Stimulated activated CD4-positive, alpha-beta T cell treated with anti-CD3 and anti-CD28 coated beads, TNF-alpha, amount 100 ng/mL, for 4 hours (primary cell): ENCODE data around the gene PFN4.
"Not testable (repeated sequence)": the region's sequence is repeated elsewhere in the genome, so short reads cannot be mapped to it uniquely, and the experiment has no call there.

Experiments
- DNase-seq, 3 experiments: peaks; one replicate each; pipeline ENCODE4 v3.0.0-alpha.2; 2020; ENCODE audit warnings: low read depth in 3 of 3

PFN4 gene, protein sequence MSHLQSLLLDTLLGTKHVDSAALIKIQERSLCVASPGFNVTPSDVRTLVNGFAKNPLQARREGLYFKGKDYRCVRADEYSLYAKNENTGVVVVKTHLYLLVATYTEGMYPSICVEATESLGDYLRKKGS

DNA sequence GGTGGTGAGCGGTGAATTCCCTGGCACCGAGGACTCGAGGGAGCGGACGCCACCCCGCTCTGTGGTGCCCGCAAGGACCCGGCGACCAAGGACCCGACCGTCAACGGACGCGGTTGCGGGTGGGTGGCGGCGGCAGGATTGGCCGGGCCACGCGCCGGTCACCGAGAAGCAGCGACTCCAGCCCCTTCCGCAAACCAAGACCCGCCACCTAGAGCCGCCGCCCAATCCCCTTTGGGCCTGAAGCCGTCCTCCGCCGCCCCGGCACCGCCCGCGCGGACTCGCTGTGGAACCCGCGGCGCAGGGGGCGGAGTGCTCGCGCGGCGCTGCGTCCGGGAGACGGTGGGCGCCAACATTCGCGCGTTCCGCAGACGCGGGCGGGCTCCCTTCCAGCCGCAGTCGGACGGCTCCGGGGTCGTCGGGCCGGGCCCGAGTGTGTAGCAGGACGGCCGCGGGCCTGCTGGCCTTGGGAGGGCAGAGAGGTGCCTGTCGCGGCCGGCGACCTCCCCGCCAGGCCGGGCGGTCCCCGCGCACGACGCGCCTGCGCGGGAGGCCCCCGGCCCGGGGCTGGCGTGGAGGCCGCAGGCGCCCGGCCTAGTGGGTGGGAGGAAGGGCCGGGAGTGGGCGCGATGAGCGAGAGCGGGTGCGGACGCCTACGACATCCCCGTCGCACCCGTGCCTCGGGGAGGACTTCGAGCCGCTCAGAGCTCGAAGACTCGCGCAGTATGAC is at the start of gene PFN4, which contains the start of gene FAM228B:
TSS of gene PFN4 (minus strand) at position 140 of the 727 bp plus-strand sequence. CDS start 799 bp downstream, outside the sequence.
TSS of gene FAM228B (plus strand) at position 275 of the 727 bp plus-strand sequence. CDS start 893 bp downstream, outside the sequence.
- peak; percentile 24 to 32 (median 25) for DNase-seq

DNA sequence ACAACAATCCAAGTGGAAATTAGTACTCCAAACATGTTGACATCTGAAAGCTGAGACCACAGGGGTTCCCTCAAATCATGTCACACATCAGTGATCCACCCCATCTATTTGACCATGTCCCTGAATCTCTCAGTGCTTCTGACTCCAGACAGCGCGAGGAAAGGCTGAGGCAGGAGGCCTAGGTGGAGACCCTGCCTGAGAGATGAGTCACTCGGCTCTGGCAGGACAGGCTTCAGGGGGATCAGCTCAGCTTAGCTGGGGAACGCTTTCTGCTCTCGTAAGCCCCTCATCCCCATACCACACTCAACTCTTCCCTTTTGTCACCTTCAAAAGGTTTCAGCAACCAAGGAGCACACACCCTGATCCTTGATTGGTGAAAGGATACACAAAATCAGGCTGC is 45.9 kb upstream of the PFN4 start:
- no peak for DNase-seq

DNA sequence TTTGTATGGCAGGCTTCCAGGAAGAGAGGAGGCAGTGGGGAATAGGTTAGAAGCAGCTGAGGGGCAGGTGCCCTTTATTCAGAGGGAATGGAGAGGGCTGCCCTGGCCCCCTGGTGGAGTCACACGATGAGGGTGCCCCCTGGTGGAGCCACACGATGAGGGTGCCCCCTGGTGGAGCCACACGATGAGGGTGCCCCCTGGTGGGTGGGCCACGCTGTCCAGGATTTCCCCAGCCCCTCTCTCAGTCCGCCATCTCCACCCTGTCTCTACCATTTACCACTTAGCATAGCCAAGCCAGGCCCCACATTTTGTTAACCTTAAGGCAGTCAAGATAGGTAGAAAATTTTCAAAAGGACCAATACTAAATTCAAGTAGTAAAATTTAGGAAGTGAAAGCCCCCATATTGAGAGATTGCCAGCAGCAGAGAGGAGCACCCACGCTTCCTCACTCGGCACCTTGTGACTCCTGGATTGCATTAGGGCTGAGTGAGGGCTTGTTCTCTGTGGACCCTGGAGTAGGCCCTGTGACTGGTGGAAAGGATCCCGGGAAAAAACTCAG is 41.4 kb upstream of the PFN4 start:
- peak in 2 of 3 experiments; percentile 8 to 9 for DNase-seq

DNA sequence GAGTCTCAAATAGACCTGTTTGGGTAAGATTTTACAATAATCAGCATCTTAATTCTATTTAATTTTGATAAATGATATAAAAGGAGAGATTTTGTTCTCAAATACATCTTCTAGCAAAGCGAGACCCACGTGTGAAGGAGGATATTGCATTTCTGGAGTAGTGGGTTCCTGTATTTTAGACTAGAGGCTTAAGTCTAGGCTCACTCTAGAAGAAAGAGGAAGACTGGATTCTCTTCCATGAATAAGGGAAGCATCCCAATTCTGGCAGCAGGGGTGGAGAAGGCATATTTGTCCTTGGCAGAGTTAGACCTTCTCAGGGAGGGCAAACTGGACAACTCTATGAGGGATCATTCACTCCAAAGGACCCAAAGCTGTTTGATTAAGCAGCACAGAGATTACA is 40.5 kb upstream of the PFN4 start:
- DNase-seq: no peak

DNA sequence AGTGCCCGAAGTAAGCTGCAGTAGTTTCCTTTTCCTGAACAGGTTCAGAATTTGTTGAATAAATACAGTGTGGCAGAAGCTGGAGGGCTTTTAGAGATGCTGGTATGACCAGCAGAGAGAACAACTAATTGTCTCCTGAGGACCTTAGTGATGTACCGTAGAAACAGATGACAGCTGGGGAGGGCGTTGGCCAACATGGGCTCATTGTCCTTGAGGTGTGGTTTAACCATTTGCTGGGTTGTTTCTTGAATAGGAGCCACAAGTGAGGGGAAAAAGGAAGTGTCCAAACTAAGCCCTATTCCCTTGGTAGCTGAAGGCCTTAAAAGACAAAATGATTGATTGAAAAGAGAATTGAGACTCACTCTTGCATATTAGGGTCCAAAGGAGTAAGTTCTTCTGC is 40.1 kb upstream of the PFN4 start:
- no peak for DNase-seq

DNA sequence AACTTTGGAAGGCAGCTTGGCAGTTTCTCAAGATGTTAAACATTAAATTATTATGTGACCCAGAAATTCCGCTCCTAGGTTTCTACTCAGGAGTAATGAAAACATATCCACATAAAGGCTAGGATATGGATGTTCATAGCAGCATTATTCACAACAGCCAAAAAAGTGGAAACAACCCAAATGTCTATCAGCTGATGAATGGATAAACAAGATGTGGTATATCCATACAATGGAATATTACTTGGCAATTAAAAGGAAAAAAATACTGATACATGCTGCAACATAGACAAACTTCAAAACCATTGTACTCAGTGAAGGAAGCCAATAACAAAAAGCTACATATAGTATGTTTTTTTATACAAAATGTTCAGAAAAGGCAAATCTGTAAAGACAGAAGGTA is 39.4 kb upstream of the PFN4 start:
- DNase-seq: no peak

DNA sequence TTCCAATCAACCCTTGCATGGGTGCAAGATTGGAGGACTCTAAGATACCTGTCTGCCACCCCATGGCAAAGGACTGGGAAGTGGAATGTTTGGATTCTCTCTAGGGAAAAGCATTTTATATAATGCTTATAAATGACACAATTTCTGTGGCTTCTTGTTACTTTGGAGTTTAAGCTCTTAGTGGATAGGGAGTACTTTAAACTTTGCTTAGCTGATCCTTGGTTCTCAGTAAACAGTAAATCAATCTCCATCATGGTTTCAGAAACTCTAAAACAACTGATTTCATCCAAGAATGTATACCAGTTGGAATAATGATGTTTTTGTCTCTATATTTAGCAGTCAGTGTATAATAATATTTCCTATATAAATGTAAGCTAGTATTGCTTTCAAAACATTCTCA is 37.6 kb upstream of the PFN4 start:
- no peak for DNase-seq

DNA sequence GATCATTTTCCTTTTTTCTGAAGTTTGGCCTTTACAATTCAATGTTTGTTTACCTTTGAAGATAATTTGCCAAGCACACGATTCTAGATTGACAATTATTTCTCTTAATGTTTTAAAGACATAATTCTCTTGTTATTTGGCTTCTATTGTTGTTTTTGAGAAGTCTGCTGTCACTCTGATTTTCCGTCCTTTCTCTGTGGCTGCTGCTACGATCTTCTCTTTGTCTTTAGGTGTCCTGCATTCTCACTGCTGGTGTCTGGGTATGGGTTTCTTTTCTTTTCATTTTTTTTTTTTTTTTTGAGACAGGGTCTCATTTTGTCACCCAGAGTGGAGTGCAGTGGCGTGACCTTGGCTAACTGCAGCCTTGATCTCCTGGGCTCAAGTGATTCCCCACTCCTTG is 36.6 kb upstream of the PFN4 start:
- DNase-seq: no peak

DNA sequence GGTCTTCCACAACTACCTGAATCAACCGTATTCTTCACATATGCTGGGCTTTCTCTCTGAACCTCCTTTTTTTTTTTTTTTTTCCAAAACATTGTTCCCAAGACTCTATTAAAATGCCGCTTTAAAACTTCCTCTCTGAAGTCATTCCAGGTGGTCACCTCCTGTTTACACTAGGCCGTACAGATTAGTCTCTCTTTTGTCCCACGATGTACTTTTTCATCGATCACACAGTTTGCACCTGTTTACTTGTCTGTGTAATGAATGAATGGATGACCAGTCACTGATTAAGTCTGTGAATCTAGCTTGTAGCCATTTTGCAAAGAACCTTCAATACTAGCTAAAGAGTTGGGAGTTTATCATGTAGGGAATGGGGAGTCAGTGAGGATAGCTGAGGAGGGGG is 35.0 kb upstream of the PFN4 start:
- DNase-seq: no peak

DNA sequence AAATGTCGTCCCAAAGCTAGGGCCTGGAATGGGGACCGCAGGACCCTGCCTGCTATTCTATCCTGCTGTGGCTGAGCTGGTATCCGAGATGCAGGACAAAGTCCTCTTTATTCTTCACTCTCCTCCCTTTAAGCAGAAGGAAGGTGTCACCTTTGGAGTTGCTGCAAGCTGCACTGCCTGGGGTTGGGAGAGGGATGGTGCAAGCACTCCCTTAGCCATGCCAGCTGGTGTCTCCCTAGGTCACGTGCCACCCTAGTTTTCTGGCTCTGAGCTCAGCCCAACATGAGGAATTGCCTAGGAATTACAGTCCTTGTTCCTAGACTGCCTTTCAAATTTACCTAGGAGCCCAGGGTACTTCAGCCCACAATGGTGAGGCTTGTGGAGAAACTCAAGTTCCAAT is 30.3 kb upstream of the PFN4 start:
- no peak for DNase-seq

DNA sequence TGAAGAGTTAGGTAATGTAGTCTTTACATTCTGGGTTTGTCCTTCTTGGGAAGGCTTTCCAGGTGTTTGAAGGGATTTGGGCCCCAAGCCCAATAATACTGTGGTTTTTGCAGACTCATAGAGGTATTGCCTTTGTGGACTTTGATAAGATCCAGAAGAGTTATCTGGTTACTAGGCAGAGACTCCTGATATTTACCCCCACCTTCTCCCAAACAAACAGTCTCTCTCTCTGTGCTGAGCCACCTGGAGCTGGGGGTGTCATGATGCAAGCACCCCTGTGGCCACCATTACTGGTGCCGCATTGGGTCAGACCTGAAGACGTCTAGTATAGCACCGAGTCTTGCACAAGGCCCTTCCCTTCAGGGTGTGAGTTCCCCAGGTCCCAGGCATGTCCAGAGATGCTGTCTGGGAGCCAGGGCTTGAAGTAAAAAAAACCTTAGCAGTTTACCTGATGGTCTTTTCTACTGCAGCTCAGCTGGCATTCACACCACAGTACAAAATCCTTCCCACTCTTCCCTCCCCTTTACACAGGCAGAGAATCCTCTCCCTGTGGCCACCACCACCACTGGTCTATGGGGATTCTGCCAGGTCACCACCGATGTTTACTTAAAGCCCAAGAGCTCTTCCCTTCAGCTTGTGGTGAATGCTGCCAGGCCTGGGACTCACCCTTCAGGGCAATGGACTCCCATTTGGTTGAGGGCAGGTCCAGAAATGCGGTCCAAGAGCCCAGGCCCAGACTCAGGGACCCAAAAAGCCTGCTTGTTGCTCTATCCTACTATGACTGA is 29.5 kb upstream of the PFN4 start:
- DNase-seq: no peak

DNA sequence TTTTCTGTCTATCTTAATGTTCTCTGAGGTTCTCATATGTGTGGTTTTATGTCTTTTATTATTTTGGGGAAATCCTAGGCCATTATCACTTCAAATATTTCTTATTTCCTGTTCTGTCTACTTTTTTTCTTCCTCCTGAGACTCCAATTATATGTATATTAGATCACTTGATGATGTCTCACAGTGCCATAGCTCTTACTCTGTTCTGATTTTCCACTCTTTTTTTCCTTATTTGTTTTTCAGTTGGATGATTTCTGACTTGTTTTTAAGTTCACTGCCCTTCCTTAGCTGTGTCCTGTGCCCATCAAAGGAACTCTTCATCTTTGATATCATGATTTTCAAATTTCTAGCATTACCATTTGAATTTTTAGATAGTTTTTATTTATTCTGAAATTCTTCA is 24.2 kb upstream of the PFN4 start:
- DNase-seq: no peak

DNA sequence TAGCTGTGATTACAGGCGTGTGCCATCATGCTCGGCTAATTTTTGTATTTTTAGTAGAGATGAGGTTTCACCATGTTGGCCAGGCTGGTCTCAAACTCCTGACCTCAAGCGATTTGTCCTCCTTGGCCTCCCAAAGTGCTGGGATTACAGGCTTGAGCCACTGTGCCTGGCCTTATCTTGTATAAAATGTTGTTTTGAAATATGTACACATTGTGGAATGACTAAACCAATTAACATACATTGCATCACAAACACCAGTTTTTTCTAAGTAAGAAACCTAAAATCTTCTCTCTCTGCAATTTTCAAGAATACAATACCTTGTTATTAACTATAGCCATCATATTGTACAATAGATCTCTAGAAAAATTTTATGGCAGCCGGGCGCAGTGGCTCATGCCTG is 17.2 kb upstream of the PFN4 start:
- DNase-seq: not testable (repeated sequence)

DNA sequence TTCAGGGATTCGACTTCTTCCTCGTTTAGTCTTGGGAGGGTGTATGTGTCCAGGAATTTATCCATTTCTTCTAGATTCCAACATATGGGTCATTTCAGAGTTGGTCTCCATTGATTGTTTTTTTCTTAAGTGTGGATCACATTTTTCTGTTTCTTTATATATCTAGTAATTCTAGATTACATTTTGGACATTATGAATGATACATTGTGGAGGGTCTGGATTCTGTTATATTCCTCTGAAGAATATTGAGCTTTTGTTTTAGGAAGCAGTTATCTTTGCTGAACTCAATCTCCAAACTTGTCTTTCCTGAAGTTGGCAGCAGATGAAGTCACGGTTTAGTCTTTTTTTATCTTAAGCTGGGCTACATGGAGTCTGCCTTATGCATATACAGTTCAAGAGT is 9.4 kb upstream of the PFN4 start:
- no peak for DNase-seq

DNA sequence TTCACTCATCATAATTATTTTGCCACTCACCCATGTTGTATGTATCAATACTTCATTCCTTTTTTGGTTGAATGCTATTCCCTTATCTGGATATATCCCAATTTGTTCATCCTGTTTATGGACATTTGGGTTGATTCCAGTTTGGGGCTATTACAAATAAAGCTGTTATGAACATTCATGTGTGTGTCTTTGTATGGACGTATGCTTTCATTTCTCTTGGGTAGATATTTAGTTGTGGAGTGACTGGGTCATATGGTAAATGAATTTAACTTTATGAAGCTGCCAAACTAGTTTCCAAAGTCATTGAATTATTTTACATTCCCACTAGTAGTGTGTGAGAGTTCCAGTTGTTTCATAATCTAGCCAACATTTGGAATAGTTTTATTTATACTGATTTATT is 2.8 kb upstream of the PFN4 start:
- no peak for DNase-seq

DNA sequence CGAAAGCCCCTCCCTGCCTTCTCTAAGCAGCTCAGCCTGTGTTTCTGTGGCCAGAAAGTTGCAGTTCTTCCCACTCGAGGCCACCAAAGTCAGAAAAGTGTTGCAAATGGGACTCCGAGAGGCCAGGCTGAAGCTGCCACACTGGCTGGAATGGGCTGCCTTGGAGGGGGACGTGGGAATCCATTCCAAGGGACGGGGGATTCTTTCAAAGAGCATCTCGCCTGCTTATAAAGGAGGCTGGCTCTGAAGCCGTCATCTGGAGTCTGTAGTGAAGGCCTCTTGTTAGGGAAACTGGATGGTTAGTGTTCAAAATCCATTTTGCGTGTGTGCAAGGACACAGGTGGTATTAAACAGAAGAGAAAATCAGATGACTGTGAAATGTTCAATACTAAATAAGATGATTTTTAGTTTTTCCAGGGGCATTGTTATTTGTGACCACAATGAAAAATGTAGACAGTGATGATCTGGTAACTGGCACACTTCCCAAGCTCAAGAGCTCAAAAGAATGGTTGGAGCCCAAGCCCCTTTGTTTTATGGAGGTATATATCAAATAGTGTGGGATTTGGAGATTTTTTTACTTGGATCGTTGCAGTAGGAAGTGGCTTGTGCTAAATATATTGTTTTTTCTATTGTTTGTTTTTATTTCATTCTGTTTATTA is 917 bp upstream of the PFN4 start:
- DNase-seq: no peak

DNA sequence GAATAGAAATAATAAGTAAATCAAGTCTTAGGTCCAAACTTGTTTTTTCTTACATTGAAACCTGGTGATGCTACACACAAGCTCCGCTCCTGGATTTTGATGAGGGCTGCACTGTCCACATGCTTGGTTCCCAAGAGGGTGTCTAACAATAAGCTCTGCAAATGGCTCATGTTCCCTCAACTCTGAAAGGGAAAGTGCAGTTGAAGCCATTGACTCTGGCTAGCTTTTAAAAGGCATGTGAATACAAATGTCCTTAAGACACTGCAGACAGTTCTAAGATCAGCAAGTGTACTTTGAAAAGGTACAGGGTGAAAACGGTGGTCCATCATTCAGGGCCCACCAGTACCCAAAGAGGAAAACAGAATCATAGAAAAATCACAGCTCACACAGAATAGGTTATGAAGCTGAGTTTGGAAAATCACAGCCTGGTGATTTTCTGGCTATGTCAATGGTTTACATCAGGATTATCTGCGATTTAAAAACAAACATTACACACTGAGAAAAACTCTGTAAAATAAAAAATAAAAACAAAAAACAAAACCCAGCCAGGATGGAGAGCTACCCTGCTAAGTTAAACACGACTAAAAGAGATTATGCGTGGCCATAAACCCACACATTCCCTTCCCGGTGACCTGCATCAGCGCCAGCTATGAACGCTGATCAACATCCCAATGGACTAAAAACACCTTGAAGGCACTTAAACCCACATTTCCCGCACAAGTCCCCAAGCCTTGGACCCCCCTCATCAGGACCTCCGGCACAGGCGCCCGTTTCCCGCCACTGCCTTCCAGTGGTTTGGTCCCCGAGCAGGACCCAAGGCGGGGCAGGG is 554 bp downstream of the PFN4 start:
- no peak for DNase-seq

DNA sequence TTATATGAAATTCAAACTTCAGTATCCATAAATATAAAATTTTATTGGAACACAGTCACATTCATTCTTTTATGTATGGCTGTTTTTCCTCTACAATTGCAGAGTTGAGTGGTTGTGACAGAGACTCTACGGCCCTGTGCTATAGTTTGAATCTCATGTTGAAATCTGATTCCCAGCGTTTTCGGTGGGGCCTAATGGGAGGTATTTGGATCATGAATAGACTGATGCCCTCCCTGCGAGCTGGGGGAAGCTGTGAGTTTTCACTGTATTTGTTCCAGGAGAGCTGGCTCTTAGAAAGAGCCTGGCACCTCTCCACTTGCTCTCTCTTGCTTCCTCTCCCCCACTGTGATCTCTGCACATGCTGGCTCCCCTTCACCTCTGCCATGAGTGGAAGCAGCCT is 1.7 kb downstream of the PFN4 start:
- no peak for DNase-seq

DNA sequence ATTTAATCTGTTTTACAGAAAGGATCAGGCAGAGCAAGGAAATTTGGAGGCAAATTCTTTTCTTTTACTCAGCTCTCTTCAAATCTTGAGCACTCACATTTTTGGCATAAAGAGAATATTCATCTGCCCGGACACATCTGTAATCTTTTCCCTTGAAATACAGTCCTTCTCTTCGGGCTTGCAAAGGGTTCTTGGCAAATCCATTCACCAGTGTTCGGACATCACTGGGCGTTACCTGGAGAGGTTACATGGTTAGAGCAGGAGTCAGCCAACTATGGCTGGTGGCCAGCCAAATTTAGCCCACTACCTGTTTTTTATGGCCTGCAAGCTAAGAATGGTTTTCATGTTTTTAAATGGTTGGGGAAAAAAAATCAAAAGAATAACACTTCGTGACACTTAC is 2.1 kb downstream of the PFN4 start:
- DNase-seq: no peak

DNA sequence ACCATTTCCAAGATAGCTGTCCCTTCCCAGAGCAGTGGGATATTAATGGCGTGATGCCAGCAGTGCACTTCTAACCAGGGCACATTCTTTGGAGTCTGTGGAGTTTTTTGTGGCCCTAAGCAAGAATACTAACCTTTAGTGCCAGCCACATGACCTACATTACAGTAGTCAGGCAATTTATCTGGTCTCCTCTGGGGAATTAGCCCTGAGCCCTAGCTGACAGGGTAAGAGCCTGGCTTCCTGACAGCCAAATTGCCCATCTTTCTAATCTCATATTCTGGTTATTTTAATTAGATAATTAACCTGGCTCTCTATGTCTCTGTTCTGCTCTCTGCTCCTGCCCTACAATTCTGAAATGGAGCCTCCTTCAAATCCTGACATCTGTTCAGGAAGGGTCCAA is 5.2 kb downstream of the PFN4 start:
- DNase-seq: no peak

DNA sequence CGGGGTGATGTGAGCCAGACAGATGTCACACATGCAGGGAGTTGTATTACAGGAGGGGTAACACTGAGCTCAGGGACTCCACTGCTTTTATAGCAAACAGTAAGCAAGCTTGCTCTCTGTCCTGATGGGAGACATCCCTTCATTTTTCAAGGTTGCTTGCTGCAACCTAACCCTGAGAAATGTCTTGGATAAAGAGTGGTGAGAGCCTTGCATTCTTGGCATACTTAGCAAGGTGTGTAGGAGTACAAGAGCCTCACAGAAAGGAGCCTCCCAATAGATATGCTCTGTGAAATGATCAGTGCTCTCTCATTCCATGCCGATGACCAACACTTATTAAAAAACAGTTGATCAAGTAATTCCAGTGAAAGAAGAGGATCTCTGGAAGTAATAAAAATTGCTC is 8.1 kb downstream of the PFN4 start:
- no peak for DNase-seq
